Stimulated activated naive CD4-positive, alpha-beta T cell (primary cell): ENCODE measurements around the gene PTPRN2.
"Not testable (repeated sequence)": the region's sequence is repeated elsewhere in the genome, so short reads cannot be mapped to it uniquely, and the experiment has no call there.

Experiments used
- DNase-seq, 6 experiments: peaks; one replicate each; lab custom pipeline; 2025; lab: John Stamatoyannopoulos, UW

The PTPRN2 gene

GRCh38 chr7:158468181-158468580 is 119.4 kb downstream of the PTPRN2 start:
- no peak for DNase-seq

- DNase-seq: no peak
Observed at GRCh38 chr7:158467562-158467961, 120.1 kb downstream of the PTPRN2 start.

GRCh38 chr7:158463317-158463716 is 124.3 kb downstream of the PTPRN2 start:
- DNase-seq: no peak

DNA sequence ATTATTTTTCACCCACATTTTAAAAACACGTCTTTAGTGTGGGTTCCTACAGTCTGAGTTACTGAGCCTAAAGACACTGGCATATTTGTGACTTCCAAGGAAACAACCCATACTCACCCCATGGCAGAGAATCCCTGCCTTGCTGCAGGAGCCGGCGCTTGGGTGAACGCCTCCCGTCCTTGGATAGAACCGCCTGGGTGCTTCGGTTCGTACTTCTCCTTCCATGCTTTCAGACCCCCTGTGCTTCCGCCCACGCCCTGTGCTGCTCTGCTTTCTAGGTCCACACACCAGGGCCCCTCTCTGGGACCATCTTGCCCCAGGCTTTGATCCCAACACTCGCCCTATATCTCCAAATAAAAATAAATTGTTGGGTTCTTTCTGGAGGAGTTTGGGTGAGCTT is 125.8 kb downstream of the PTPRN2 start:
- no peak for DNase-seq

GRCh38 chr7:158460665-158461064 is 127.0 kb downstream of the PTPRN2 start:
- DNase-seq: no peak

GRCh38 chr7:158458716-158459282 is 128.8 kb downstream of the PTPRN2 start:
- no peak for DNase-seq

DNA sequence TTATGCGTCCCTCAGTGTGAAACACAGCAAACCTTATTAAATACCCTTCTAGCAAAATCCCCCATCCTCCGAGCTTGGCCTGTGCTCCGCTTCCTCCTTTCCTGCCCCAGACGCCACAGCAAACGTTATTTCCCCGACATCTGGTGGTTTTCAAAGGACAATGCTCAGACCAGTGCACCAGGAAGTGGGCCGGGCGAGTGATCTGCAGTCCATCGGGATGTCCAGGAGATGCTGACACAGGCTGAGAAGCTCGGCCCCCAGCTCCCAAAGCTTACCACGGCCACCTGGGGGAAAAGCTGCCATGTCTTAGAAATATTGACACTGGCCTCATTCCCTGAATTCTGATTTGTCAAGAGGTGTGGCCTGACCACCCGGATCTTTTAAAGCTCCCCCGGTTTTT is 129.5 kb downstream of the PTPRN2 start:
- no peak for DNase-seq

DNA sequence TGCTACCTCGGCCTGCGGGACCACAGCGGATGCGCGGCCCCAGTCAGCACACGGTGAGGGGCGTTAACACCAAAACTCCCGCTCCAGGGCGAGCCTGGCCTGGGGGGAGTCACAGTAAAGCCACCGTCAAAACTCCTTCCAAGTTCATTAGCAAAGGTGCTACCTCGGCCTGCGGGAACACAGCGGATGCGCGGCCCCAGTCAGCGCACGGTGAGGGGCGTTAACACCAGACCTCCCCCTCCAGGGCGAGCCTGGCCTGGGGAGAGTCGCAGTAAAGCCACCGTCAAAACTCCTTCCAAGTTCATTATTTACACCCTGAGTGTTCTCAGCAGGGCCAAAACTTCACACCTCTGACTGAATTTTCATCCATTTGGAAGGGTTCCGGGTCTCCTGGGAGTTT is 130.0 kb downstream of the PTPRN2 start:
- not testable (repeated sequence) for DNase-seq

GRCh38 chr7:158454631-158455030 is 133.0 kb downstream of the PTPRN2 start:
- no peak for DNase-seq

DNA sequence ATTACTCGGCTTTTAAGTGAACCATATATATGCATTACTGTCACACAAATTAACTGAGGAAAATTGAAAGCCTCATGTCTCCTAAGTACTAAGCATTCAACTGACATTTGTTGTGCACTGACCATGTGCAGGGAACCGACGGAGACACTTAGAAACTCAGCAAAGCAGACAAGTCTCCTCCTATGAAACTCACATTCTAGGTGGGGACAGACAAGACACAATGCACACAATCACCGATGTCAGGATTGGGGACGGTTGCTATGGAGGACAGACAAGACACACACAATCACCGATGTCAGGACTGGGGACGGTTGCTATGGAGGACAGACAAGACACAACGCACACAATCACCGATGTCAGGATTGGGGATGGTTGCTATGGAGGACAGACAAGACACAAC is 134.0 kb downstream of the PTPRN2 start:
- DNase-seq: no peak

- no peak for DNase-seq
Observed at GRCh38 chr7:158452331-158452730, 135.3 kb downstream of the PTPRN2 start.

DNA sequence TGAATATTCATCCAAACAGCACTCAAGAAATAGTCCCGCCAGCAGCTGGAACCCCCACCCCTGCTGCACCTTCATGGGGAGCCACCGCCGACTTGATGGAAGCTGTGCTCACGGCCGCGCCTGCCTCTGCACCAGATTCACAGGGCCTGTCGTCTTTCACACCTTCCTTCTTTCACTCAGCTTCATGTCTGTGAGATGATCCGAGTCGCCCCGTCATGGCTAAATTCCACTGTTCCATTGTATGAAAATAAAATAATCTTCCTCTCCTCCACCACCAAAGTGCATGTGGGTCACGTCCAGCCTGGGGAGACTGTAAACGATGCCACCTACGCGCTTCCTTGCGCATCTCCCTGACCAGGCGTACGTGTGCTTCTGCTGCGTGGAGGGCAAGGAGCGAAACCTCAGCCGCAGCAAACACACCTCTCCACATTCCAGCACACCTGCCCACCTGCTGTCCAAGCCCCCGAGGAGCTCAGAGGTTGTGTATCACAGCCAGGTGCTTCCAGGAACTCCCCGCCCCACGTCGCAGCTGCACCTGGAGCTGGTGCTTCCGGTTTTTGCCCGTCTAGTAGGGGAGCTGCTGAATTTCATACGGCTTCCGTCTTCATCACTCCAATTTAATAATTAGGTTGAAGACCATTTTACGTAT is 137.0 kb downstream of the PTPRN2 start:
- DNase-seq: no peak

DNA sequence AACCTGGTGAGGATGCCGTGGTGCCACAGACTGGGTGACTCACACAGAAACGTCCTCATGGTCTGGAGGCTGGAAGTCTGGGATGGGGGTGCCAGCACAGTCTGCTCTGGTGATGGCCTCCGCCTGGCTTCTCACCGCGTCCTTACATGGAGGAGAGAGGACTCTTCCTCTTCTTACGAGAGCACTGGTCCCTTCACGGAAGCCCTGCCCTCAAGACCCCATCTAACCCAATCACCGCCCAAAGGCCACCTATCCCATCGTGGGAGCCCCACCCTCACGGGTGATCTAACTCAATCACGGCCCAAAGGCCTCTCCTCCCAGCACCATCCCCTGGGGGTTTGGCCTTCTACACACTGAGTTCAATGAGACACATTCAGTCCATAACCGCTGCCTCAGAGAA is 137.7 kb downstream of the PTPRN2 start:
- DNase-seq: no peak

GRCh38 chr7:158449266-158449665 is 138.4 kb downstream of the PTPRN2 start:
- no peak for DNase-seq

GRCh38 chr7:158448430-158449100 is 139.1 kb downstream of the PTPRN2 start:
- DNase-seq: no peak

DNA sequence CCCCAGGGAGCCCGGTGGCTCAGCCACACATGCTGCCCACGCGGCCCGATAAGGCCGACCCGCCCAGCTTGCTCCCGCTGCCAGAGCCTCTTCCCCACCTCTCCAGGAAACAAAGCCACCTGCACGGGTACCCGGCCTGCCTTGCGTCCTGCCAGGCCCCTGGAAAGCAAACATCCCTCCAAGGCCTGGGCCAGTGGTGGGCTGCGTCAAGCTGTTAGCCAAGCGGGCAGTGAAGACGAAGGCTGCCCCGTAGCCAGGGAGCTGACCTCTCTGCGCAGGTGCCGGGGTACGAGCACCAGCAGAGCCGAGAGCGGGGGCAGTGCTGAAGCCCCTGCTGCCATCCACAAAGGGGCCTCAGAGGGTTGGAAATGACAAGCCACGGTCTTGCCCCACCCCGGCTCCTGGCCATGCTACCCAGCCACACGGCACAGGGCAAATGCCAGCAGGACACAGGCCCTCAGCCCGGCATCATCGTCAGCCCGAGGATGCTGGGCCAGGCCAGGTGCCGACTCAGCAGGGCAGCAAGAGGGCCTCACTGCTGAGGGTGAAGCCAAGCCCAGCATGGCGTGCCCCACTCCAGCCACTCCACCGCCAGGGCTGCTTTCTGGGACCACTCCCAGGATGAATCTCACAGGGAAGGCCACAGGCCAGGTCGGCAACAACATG is 140.0 kb downstream of the PTPRN2 start:
- DNase-seq: no peak

GRCh38 chr7:158447151-158447505 is 140.5 kb downstream of the PTPRN2 start:
- DNase-seq: no peak

DNA sequence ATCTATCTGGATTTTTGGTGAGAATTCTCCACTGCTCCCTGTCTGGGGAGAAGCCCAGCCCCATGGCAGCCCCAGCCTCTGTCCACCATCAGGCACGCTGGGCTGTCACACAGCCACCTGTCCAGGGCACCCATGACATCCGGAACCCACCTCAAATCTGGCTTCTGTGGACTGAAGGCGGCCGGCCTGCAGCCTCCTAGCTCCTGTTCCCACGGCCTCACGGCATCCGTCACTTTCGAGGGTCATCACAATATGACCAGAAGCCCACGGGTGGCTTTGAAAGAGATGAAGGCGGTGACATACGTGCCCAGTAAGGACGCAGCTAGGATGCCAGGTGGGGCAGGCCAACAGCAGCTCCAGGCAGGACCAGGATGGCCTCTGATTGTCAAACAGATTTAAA is 140.9 kb downstream of the PTPRN2 start:
- no peak for DNase-seq

DNA sequence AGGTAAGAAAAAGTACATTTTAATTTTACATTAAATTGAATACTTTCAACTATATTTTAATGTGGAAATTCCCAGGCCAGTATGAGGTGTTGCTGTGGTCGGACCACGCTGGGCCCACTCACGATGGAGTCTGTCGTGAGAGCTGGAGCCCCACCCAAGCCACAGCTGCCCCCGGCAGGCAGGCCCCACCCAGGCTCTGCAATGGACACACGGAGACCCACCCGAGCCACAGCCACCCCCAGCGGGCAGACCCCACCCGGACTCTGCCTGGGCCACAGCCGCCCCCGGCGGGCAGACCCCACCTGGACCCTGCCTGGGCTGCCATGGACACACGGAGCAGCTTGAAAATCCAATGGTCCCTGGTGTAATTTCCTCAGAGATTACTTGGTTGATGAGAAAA is 141.3 kb downstream of the PTPRN2 start:
- DNase-seq: no peak

DNA sequence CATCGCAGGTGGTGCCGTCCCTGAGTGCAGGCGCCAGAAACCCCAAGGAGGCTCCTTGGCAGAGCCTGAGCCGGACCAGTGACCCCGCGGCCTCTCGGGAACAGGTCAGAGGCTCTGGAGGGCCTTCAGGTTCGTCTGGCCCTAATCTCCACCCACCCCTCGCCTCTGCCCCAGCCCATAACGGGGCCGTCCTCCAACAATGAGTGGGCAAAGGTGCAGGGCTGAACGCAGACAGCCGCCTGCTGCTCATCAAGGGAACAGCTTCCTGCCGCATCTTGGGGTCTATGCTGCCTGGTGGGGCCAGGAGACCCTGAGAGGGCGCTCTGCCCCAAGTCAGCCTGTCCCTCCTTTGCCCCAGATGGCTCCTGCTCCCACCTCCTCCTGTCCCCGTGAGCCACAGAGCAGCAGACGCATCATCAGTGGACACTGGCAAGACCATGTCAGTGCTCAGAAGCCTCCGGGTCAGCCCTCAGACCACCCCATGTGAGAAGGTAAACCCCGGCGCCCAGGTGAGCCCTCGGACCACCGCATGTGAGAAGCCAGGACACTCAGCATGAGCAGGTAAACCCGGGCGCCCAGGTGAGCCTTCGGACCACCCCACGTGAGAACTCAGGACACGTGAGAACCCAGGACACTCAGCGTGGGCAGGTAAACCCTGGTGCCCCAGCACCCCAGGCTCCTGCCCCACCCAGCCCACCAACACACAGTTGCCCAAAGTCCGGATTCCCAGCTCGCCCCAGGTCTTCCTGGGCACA is 142.0 kb downstream of the PTPRN2 start:
- DNase-seq: no peak

DNA sequence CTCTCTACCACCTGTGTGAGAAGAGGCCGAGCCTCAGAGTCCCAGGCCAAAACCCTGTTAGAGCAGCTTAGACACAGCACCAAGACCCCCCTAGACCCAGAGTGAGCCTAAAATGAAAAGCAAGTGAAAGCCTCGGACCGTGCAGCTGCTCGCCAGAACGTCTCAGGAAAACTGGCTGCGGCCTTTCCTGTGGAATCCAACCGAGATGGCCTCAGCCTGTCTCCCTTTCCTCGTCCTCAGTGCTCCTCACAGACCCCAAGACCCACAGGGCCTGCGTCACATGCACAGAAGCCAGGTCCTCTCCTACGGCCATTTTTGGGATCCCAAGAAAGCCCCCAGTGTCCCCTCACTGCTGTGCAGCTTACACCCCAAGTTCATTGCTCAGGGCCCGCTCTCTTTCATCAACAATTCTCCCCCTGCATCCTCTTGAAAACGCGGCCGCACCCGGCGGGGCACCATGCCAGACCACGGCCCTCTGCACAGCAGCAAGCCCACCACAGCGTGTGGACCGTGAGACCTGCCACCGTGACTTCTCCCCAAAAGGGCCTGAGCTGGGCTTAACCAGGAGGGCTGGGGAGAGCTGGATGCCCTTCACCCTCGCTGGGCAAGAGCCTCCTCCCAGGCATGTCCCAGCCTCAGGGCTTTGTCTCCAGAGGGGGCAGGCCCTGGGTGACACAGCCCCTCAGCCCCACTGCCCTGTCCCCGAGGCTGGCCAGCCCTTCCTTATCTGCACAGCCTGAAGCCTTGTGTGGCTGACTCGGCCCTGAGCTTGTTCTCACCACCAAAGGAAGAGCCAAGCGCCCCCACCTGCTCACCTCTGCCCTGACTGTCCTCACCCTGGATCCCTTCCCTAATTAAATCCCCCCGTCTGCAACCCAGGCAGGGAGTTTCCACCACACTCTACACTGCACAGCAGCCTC is 142.9 kb downstream of the PTPRN2 start:
- DNase-seq: no peak
